Panc1 (cell line): Measurements from ENCODE around the gene ZC3H15. TPM values are rescaled to one million over a fixed set of nuclear protein-coding genes. Genes with fewer than 3 reads are reported as not detected.

Source experiments
- ATAC-seq: fragments of 200-7000 bp; cut with Tn5 transposase; 2 replicates; pipeline ENCODE4 v1.9.1; 2020; ENCODE audit warnings: mild to moderate bottlenecking, moderate library complexity
- BruUV-seq: library from RNA; stranded (reverse); fragments of 400-500 nt; replicated peaks from 2 replicates; lab custom pipeline; 2021; lab: Mats Ljungman, UMichigan
- CTCF ChIA-PET: fragments of 300-600 bp; sonication (Branson Sonifier 250); formaldehyde crosslinking; loops from one replicate; lab custom pipeline; 2022; ENCODE audit warnings: antibody characterized with exemption; lab: Charles Lee
- POLR2A ChIA-PET: fragments of 300-600 bp; sonication (Branson Sonifier 250); formaldehyde crosslinking; loops from one replicate; lab custom pipeline; 2022; ENCODE audit warnings: antibody characterized with exemption; lab: Charles Lee
- DNase-seq: peaks from one replicate; pipeline ENCODE4 v3.0.0-alpha.2; 2010; ENCODE audit warnings: low read depth, low spot score
- H3K27ac ChIP-seq: 2 replicates; pipeline ENCODE4 v1.5.1; 2011; ENCODE audit warnings: mild to moderate bottlenecking, low read length, inconsistent platforms
- H3K27me3 ChIP-seq: fragments of 200-500 bp; sonication (Bioruptor generic); 2 replicates; pipeline ENCODE4 v1.6.0; 2014; ENCODE audit warnings: low read length, inconsistent platforms; ENCODE audit not compliant: control insufficient read depth, insufficient read depth
- H3K36me3 ChIP-seq: fragments of 200-500 bp; sonication (Bioruptor generic); 2 replicates; pipeline ENCODE4 v1.5.1; 2014; ENCODE audit warnings: inconsistent platforms, mild to moderate bottlenecking, low read length, moderate library complexity; ENCODE audit not compliant: control insufficient read depth, insufficient read depth
- H3K4me1 ChIP-seq: 2 replicates; pipeline ENCODE4 v1.5.1; 2011; ENCODE audit warnings: inconsistent platforms, mild to moderate bottlenecking, low read length, moderate library complexity; ENCODE audit not compliant: control insufficient read depth, insufficient read depth
- H3K4me3 ChIP-seq, 2 experiments: 2 replicates each; pipeline ENCODE4 v1.5.1; 2011 to 2012; ENCODE audit warnings: low read depth in 2 of 2, low read length in 2 of 2, mild to moderate bottlenecking in 2 of 2, inconsistent platforms in 1 of 2, moderate library complexity in 1 of 2
- H3K9me3 ChIP-seq: fragments of 200-500 bp; sonication (Bioruptor generic); 2 replicates; pipeline ENCODE4 v1.5.1; 2014; ENCODE audit warnings: low read depth, mild to moderate bottlenecking, inconsistent platforms, low read length, moderate library complexity; ENCODE audit not compliant: control insufficient read depth, insufficient read depth
- POLR2AphosphoS5 ChIP-seq: IDR thresholded peaks from 2 replicates; pipeline ENCODE4 v1.6.1; 2012; ENCODE audit warnings: mild to moderate bottlenecking, low read depth, low read length, moderate library complexity
- SIN3A ChIP-seq: IDR thresholded peaks from 2 replicates; pipeline ENCODE4 v1.6.1; 2012; ENCODE audit warnings: low read depth, mild to moderate bottlenecking, low read length, moderate library complexity, borderline replicate concordance; ENCODE audit not compliant: insufficient read depth
- TCF7L2 ChIP-seq: IDR thresholded peaks from 2 replicates; pipeline ENCODE4 v1.6.1; 2011; ENCODE audit warnings: mild to moderate bottlenecking, low read depth, low read length, inconsistent platforms
- in situ Hi-C: cut with HindIII; loops from 2 replicates; pipeline ENCODE4 v1.10.0; 2016; ENCODE audit warnings: low sequenced_read_pairs, low pct_unique_long_range_greater_than_20kb
- intact Hi-C: fragments of 100-400 bp; cut with micrococcal nuclease; formaldehyde crosslinking; loops from one replicate; pipeline ENCODE4 v1.10.0; 2022; ENCODE audit not compliant: unreplicated experiment
- total RNA-seq: library from RNA; stranded (reverse); gene quantifications from one replicate; pipeline ENCODE4 v1.2.1, GENCODE V29; 2021; ENCODE audit not compliant: unreplicated experiment
- TF ChIP-seq, protein P1 (sequence below), 2 experiments: IDR thresholded peaks; 2 replicates each; pipeline ENCODE4 v1.6.1; 2011 to 2012; ENCODE audit warnings: low read depth in 2 of 2, control low read depth in 1 of 2, low read length in 1 of 2, mild to moderate bottlenecking in 1 of 2, moderate library complexity in 1 of 2; ENCODE audit not compliant: insufficient read depth in 1 of 2
- TF ChIP-seq, protein P2 (sequence below): fragments of 450-650 bp; IDR thresholded peaks from 2 replicates; pipeline ENCODE4 v1.5.1; 2017; ENCODE audit warnings: mild to moderate bottlenecking

ZC3H15 gene
- total RNA-seq, 1 experiment from 2014 or later: 72.8 TPM

DNA sequence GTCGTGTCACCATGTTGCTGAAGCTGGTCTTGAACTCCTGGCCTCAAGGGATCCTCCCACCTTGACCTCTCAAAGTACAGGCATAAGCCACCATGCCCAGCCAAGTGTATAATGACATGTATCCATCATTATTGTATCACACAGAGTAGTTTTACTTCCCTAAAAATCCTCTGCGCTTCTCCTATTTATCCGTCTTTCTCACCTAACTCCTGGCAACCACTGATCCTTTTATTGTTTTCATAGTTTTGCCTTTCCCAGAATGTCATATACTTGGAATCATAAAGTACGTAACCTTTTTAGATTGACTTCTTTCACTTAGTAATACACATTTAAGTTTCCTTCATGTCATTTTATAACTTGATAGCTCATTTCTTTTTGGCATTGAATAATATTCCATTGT lies 51.0 kb downstream of the ZC3H15 start:
- intact Hi-C loops: no loop called here
- Histone ChIP-seq H3K4me3 (no peak overlapping the region), H3K9me3 (no peaks in the 10 kb centered on the region), H3K4me1 (no peaks in the 10 kb centered on the region), H3K27ac (no peak overlapping the region), H3K36me3 (no peaks in the 10 kb centered on the region), H3K27me3 (no peaks in the 10 kb centered on the region)
- BruUV-seq: no TSS peak
- no peak for DNase-seq
- TF ChIP-seq, protein P1, sequence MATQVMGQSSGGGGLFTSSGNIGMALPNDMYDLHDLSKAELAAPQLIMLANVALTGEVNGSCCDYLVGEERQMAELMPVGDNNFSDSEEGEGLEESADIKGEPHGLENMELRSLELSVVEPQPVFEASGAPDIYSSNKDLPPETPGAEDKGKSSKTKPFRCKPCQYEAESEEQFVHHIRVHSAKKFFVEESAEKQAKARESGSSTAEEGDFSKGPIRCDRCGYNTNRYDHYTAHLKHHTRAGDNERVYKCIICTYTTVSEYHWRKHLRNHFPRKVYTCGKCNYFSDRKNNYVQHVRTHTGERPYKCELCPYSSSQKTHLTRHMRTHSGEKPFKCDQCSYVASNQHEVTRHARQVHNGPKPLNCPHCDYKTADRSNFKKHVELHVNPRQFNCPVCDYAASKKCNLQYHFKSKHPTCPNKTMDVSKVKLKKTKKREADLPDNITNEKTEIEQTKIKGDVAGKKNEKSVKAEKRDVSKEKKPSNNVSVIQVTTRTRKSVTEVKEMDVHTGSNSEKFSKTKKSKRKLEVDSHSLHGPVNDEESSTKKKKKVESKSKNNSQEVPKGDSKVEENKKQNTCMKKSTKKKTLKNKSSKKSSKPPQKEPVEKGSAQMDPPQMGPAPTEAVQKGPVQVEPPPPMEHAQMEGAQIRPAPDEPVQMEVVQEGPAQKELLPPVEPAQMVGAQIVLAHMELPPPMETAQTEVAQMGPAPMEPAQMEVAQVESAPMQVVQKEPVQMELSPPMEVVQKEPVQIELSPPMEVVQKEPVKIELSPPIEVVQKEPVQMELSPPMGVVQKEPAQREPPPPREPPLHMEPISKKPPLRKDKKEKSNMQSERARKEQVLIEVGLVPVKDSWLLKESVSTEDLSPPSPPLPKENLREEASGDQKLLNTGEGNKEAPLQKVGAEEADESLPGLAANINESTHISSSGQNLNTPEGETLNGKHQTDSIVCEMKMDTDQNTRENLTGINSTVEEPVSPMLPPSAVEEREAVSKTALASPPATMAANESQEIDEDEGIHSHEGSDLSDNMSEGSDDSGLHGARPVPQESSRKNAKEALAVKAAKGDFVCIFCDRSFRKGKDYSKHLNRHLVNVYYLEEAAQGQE (IDR thresholded peaks at IDR 0.05; ENCODE audit: insufficient read depth in 1 of 2, low read depth in 2 of 2, low read length in 1 of 2): no peak
- no peak for TF ChIP-seq SIN3A
- TF ChIP-seq, protein P2, sequence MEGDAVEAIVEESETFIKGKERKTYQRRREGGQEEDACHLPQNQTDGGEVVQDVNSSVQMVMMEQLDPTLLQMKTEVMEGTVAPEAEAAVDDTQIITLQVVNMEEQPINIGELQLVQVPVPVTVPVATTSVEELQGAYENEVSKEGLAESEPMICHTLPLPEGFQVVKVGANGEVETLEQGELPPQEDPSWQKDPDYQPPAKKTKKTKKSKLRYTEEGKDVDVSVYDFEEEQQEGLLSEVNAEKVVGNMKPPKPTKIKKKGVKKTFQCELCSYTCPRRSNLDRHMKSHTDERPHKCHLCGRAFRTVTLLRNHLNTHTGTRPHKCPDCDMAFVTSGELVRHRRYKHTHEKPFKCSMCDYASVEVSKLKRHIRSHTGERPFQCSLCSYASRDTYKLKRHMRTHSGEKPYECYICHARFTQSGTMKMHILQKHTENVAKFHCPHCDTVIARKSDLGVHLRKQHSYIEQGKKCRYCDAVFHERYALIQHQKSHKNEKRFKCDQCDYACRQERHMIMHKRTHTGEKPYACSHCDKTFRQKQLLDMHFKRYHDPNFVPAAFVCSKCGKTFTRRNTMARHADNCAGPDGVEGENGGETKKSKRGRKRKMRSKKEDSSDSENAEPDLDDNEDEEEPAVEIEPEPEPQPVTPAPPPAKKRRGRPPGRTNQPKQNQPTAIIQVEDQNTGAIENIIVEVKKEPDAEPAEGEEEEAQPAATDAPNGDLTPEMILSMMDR: no peak
- ChIA-PET CTCF (no interaction called here), POLR2A (no interaction called here)
- in situ Hi-C loops: no loop called here
- ATAC-seq: no peak

DNA sequence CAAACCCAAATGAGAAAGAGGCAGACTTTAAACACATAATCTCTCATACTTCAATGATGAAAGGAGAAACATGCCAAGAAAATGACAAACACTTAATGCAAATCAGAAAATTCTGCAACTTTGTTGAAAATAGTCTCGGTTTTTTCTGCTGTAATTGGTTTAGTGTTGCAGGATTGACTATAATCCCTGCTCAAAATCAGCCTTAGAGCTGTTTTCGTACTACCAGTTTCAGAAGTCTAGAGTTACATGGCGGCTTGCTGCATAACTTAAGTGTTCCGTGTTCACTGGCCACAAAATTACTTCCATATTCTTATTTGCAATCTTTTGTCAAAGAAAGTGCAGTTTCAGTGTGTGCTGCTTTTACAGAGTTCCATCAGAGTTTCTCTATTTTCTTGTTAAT lies 54.9 kb downstream of the ZC3H15 start:
- no peak for ATAC-seq
- CTCF ChIA-PET: no interaction called here

More for the DNA sequence above, 54.9 kb downstream of the ZC3H15 start:
- no peaks in the 10 kb centered on the region for H3K9me3 ChIP-seq
- H3K4me1 ChIP-seq: peaks cover 27% of the 10 kb centered on the region
- no peak for DNase-seq
- BruUV-seq: no TSS peak
- TF ChIP-seq, protein P1 (IDR thresholded peaks at IDR 0.05; ENCODE audit: insufficient read depth in 1 of 2, low read depth in 2 of 2, low read length in 1 of 2): no peak
- TF ChIP-seq SIN3A: no peak
- no peak for TF ChIP-seq TCF7L2
- TF ChIP-seq, protein P2: no peak
- no peak for TF ChIP-seq POLR2AphosphoS5
- POLR2A ChIA-PET: no interaction called here
- no peak overlapping the region for H3K4me3 ChIP-seq
- no peaks in the 10 kb centered on the region for H3K36me3 ChIP-seq
- no peaks in the 10 kb centered on the region for H3K27me3 ChIP-seq
- intact Hi-C loops (no loop called here), in situ Hi-C loops (no loop called here)
- peak overlapping the region; percentile 62; the same call in 1 of the 2 replicates for H3K27ac ChIP-seq
